EL (cell line): Measurements from ENCODE around the gene FREM2.
A peak's percentile ranks its signal among the peaks of the same experiment; 100 is the strongest.

Source experiments
- DNase-seq: peaks from one replicate; pipeline ENCODE4 v3.0.0-alpha.2; 2016

FREM2 gene, protein sequence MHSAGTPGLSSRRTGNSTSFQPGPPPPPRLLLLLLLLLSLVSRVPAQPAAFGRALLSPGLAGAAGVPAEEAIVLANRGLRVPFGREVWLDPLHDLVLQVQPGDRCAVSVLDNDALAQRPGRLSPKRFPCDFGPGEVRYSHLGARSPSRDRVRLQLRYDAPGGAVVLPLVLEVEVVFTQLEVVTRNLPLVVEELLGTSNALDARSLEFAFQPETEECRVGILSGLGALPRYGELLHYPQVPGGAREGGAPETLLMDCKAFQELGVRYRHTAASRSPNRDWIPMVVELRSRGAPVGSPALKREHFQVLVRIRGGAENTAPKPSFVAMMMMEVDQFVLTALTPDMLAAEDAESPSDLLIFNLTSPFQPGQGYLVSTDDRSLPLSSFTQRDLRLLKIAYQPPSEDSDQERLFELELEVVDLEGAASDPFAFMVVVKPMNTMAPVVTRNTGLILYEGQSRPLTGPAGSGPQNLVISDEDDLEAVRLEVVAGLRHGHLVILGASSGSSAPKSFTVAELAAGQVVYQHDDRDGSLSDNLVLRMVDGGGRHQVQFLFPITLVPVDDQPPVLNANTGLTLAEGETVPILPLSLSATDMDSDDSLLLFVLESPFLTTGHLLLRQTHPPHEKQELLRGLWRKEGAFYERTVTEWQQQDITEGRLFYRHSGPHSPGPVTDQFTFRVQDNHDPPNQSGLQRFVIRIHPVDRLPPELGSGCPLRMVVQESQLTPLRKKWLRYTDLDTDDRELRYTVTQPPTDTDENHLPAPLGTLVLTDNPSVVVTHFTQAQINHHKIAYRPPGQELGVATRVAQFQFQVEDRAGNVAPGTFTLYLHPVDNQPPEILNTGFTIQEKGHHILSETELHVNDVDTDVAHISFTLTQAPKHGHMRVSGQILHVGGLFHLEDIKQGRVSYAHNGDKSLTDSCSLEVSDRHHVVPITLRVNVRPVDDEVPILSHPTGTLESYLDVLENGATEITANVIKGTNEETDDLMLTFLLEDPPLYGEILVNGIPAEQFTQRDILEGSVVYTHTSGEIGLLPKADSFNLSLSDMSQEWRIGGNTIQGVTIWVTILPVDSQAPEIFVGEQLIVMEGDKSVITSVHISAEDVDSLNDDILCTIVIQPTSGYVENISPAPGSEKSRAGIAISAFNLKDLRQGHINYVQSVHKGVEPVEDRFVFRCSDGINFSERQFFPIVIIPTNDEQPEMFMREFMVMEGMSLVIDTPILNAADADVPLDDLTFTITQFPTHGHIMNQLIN (N-terminal part only)

DNA sequence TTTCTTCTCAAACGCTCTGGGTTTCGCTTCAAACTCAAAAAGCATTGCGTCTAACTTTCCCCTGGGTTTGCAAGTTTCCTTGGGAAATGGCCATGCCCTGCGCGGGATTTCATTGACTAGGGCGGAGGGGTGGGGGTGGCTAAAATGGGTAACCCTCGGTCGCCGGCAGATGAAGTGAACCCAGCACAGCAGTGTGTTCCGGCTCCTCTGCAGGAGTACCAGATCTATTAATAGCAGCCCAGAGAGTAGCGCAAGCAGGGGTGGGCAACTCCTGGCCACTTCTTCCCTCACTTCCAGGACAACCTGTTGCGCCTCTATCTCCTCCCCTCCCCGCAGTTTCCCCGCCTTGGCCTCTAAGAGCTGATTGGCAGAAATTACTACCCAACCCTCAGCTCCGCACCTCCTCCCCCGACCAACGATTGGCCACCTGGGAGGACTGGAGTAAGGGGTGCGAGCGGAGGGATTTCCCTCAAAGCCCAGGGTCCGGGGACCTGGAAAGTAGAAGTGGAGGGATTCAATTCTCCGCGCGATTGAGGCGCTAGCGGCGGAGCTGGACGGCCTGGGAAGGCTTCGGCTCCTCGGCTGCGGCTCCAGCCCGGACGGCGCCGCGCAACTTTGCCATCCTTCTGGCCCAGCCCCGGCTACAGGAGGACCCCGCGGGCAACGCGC, at the start of gene FREM2:
FREM2 (plus strand) TSS at position 501 of the 669 bp plus-strand sequence. CDS start 268 bp downstream, outside the sequence.
- peak; percentile 17 for DNase-seq

DNA sequence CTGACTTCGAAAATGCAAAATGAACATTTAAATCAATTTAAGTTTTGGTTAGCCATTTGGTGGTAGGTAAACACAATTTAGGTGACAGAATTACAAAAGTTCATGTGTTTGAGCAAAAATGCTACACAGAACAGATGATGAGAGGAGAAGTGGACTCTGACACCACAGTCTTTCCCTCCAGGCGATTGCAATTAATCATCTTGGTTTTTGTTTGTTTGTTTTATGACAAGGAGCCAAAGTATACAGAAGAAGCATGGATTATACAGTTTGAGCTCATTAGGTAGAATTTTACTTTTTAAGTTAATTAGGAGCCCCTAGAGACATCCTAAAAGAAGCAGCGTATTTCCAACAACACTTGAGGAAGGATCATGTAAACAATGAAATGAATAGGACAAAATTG, 49.3 kb upstream of the FREM2 start:
- DNase-seq = no peak

DNA sequence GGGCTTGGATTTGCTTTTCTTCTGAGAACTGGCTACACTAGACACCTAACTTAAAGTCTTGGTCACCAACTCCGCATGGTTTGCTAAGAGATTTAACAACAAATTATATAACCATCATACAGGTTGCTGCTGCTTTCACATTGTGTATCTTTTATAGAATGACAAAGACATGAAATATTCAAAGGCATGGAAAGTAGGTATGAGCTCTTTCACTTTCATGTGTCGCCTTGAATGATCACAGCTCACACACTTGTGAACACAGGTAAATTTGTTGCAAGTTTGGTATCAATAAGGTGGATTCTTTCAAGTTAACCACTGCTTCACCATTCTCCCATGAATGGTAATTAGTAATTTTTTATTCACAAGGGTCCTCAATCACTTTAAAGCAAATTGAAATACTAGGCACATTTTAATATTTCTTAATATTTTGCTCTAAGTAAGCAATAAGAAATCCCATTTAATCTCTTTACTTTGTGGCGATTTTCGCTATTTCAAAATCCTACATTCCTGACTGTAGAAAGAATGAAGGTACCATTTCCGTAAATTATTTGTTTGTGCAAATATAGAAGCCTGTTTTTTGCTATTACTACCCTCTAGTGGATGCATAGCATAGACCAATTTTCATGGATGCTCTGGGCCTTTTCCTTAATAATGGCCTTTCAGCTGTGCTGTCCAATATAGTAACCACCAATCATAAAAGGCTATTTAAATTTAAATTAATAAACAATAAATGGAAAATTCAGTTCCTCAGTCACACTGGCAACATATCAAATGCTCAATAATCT, 45.5 kb upstream of the FREM2 start:
- no peak for DNase-seq

DNA sequence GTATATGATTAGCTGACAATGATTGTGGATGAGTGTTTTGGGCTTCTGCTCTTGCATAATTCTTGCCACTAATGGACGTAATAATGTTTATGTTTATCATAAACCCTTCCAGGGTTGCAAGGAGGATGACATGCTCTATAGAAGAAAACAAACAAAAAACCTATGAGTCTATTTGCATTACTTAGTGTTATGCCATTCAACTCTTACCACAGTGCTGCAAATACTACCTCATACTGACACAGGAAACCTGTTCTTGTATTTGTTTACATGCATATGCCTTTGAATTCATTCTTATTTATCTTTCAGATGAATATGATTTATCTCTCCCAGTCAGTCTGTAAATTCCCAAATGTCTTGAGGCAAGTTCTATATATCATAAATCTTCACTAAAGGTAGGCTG, 39.6 kb upstream of the FREM2 start:
- no peak for DNase-seq

DNA sequence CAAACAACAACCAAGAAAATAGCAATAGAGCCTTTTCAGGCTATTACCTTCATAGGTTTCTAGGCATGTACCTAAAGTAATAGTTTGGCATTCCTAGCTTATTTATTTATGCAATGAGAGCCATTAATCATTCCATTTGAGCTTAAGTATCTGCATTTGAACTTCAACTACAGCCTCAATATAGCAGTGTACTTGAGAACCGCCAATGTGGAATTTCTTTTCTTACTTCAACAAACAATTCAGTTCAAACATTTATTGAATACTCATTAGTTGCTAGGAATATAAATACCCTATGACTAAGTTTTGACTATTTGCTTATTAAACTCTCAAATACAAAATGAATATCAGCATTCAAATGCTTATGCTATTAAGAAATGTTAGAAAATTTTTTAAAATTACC, 38.0 kb upstream of the FREM2 start:
- no peak for DNase-seq

DNA sequence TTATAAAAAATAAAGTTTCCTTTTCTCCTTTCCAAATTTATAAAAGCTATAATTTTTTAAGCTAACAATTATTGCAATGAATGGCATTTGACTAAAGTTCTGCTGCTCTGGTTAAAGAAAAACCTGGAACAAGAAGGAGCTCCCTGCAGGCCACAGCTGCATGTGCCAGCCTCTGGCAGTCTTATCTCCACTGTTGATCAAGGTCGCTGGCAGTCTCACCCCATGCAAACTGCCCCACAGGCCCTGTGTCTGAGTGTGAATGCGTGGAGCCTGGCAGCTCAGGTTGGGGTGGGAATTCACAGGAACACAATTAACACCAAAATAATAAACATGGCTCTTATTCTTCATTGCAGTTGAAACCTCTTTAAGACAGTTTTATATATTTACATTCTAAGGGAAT, 30.2 kb upstream of the FREM2 start:
- DNase-seq = no peak

DNA sequence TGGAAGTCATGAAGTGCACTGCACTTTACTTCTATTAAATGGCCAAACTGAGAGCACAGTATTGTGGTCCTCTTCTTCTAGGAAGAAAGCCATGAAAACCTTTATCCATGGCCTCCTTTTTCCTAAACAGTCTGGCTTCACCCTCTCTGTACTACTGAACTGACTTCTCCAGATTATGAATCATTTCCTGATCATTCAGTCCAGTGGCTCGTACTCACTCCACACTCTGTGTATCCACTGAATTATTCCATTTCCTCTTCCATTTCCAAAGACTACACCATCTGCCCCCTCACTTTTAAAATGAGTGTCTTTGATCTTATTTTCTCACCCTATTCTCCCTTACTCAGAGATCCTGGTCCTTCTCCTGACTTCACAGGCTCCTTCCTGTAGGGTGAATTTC, 29.7 kb upstream of the FREM2 start:
- peak; percentile 12 for DNase-seq

DNA sequence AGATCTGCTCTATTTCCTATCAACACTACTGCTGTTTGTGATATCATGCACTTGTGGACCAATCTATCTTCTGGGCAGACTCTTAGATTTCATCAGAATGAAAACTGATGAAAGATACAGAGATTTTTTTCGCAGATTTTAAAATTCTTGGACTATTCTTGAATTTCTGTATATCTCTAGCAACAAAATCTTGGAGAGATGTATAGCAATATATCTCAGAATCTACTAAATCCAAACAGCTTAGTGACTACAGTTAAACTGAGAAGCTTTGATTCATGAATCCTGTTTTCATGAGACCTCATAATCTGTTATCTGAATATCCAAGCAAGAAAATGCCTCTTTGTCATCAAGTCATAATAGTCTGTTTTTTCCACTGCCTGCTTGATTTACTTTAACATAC, 28.0 kb upstream of the FREM2 start:
- DNase-seq = no peak

DNA sequence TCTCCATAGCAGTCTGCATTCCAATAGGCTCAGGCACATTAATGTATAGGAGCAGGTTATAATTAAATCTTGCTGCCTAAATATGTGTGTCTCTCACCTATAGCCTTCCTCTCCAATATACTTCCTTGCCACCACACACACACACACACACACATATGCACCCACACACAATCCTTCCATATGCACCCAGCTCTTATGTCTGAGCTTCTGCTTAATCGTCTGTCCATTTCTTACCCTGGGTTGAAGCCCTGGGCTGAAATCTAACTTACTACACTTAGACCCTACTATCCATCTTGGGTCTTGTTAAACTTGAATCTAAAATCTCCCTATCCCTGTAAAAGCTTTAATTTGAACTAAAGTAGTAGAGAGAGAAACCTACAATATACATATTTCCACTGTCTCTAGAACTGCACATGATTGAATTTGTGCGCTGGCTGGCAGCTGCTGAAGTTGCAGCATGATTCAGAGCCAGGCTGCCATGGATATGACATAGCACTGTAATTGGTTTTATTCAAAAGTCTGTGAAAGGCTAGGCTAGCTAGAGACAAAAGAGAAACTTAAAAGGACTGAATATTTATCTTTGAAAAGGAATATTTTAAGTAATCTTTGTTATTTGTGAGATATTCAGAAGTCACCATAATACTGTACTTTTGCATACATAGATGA, 25.7 kb upstream of the FREM2 start:
- no peak for DNase-seq

DNA sequence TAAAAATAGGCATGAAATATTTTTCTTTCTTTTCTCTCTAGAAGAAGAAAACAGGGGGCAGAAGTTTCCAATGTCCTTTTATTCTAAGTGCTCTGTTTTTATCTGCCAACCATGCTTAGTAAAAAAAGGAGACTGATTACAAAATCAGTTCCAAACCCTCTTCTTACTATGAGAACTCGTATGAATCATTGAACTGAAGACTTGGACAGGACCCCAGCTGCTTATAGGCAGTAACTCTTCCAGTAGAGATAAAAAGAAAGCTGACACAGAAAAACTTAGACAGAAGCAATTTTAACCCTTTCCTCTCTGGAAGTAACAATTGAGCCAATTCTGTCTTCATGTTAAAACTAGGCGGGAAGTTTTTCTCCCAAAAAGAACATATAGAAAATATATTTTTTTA, 24.5 kb upstream of the FREM2 start:
- DNase-seq = no peak

DNA sequence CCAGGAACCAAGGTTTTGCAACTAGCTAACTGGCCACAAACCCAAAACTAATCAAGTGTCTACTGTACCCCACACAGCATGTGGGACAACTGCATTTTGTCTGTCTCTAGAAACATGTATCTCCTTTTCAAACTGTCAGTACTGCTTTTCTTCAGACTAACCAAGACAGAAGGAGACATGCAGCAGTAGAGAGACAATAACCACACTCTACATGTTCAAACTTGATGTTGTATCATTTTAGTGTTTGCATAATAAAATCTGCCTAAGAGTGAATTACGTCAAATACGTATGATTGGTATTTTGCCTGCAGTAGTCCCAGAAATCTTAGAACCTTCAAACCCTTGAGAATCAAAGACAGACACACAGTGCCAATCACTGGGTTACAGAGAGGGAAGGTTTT, 22.0 kb upstream of the FREM2 start:
- DNase-seq = no peak

DNA sequence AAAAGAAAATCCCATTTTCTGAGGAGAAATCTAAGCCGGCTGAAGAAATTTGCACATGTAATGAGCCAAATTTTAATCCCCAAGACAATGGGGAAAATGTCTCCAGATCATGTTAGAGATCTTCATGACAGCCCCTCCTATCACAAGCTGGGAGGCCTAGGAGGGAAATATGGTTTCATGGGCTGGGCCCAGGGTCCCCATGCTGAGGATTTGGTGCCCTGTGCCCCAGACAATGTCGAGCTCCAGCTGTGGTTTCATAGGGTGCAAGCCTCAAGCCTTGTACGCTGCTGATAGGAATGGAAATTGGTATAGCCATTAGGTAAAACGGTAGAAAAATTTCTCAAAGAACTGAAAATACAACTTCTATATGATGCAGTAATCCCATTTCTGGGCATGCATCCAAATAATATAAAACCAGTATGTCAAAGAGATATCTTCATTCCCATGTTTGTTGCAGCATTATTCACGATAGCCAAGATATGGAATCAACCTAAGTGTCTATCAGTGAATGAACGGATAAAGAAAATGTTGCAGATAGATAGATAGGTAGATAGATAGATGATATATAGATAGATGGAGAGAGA, 19.3 kb upstream of the FREM2 start:
- DNase-seq = no peak

DNA sequence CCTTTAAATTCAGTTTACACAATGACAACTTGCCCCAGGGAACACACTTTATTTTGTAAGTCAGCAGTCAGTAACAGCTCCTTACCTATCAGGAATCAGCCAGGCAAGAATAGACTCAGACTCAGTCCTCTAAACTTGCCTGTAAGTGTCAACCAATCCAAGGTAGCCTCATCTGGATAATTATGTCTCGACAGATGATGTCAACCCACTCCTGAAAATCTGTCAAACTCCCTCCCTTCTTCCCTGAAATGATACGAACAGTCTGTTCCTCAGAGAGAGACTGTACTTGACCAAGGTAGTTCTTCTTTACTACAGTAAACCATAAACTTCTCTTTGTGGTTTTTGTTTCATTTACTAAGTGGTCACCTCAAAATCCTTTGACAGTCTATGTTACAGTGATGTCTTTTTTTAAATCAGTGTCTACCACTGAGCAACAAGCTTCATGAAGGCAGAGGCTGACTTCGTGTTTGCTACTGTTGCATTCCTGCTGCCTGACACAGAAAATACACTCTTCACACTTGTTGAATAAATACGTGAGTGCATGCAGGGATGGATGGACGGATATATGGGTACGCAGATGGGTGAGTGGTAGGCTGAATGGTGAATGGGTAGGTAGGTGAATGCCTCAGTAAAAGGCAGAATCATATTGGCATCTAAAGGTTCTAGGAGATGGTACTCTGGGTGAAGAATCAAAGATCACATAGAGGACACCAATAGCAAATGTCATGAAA, 17.5 kb upstream of the FREM2 start:
- no peak for DNase-seq

DNA sequence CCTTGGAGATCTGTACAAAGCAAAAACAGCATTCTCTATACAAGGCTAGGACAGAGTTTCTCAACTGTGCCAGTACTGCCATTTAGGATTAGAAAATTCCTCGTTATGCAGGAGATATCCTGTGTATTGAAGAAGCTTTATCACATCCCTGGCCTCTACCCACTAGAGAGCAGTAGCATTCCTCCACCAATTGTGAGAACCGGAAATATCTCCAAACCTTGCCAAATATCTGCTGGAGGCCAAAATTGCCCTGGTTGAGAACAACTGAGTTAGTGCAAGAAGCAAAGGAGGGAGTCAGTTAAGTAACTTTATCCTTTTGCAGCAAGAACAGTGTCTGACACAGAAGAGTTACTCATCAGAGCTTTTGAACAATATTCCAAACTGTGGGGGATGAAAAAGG, 16.2 kb upstream of the FREM2 start:
- no peak for DNase-seq

DNA sequence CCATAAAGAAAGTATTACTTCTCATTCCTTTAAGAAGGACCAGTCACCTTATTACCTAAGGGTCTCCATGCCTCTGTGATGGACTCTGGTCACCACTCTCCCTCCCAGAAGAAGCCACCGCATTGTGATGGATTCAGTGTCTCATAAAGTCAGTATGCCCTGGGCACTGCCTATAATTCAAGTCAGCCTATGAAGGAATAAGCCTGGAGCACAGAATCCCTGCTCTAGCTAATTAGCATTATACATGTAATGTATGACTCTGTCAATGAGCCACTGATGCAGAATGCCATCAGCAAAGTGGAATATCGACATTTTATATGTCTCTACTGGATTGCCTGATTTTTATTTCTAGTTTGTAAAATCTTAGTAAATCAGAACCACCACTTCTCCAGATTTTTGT, 14.9 kb upstream of the FREM2 start:
- no peak for DNase-seq

DNA sequence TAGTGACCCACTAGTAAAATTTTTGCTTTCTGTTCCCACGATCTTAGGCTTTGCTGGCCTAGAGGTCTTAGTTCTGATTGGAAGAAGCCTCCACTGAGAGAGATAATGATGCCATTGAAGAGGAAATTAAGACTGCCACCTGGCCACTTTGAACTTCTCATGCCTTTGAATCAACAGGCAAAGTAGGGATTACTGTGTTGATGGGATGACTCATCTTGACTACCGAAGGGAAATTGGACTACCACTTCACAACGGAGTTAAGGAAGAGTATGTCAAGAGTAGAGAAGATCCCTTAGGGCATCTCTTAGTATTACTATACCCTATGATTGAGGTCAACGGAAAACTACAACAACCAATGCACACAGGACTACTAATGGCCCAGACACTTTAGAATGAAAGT, 12.7 kb upstream of the FREM2 start:
- DNase-seq = no peak

DNA sequence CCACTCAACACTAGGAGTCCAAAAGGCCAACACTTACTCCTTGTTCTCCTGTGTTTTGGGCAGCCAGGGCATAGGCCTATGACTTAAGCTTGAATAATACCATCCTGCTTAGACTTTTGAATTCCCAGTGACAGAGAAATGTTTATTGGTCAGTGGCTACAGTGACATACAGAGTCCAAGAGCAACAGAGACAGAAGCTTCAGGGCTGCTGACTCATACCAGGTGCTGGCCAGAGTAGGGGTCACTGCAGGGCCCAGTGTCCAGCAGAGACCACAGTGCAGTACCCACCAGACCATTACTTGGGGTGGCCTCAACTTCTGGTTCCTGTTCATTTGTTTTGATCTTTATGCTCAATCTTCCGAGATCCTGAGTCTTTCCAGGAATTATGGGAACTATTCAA, 6.0 kb upstream of the FREM2 start:
- no peak for DNase-seq

DNA sequence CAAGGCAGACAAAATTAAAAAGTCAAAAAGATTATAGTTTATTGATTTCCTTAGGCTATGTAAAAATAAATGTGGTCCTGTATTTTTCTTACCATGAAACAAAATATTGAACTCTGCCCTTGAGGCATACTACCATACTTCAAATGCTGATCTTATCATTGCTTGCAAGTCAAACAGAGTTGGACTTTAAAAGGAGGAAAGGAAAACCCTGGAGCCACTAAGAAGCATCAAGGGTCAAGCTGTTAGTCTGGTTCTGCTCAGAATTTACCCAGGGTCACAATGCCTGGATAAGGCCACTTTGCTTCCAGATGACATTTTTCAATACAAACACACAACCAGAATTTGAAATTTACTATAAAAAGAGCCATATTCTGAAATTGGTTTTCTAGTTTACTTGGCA, 2.2 kb upstream of the FREM2 start:
- no peak for DNase-seq

DNA sequence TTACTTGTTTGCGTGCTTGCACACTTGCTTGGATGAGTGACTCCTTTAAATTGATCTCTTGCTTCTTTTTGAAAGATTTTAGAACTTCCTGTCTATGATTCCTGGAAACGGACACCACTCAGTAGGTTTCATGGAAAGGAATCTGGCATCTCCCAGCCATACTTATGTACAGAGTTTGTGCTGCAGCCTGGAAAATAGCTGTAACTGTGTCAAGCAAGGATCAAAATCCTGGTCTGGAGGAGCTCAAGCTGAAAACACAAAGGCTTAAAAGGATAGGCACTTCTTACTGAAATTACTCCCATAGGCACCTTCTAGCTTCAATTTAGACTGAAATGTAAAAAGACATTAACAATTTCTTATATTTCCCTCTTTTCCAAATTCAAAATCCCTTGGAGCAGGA, 1.4 kb upstream of the FREM2 start:
- no peak for DNase-seq

DNA sequence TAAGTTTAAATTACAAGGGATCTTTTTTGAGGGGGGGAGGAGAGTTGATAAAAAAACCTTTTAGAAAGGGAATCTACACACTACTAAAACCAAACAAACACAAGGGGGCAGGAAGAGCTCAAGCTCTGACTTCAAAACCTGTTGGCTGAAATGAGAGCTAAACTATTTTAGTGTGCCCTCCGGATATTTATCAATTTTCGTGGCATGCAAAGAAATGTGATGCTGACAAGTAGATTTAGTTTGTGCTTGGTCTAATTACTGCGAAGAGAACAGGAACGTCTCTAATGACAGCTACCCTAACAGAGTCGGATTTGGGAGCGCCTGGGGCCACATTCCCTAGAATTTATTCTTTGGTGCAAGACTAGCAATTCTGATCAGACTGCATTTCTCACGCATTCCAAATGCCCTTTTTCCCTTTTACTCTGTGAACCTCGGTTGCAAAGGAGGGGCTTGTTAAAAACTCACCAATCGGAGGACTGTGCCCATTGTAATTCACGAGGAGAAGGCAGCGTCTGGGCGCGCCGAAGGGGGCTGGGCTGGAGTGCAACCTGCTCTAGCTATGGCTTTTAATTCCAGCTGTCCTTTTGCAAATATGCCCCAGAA, 802 bp upstream of the FREM2 start:
- DNase-seq = peak; percentile 13
